AG04450 (cell line): ENCODE results near the gene ITGA11. TPM values are rescaled to one million over a fixed set of nuclear protein-coding genes. Genes with fewer than 3 reads are reported as not detected.

ENCODE experiments used
- CTCF ChIA-PET: fragments of 300-600, 350-600 bp; formaldehyde crosslinking; extraction: SDS; loops from one replicate; lab custom pipeline; 2022; ENCODE audit warnings: antibody characterized with exemption, inconsistent platforms; lab: Charles Lee
- POLR2A ChIA-PET: fragments of 350-600 bp; formaldehyde crosslinking; extraction: SDS; loops from one replicate; lab custom pipeline; 2021; ENCODE audit warnings: antibody characterized with exemption, inconsistent platforms; lab: Yijun Ruan, JAX
- DNase-seq: peaks from one replicate; pipeline ENCODE4 v3.0.0-alpha.2; 2011; ENCODE audit warnings: low read depth, low spot score
- H3K27ac ChIP-seq: one replicate; pipeline ENCODE4 v1.5.1; 2012; ENCODE audit warnings: low read depth, low read length, control low read depth
- H3K27me3 ChIP-seq: one replicate; pipeline ENCODE4 v1.6.0; 2012; ENCODE audit warnings: low read length; ENCODE audit not compliant: control insufficient read depth, insufficient read depth
- H3K4me3 ChIP-seq: 2 replicates; pipeline ENCODE4 v1.5.1; 2011; ENCODE audit warnings: mild to moderate bottlenecking, low read depth, low read length, control low read depth
- H3K9me3 ChIP-seq: 2 replicates; pipeline ENCODE4 v1.5.1; 2012; ENCODE audit warnings: low read length; ENCODE audit not compliant: control insufficient read depth, insufficient read depth
- CTCF ChIP-seq: IDR thresholded peaks from 2 replicates; pipeline ENCODE4 v1.5.1; 2011; ENCODE audit warnings: low read depth, low read length, control low read depth, inconsistent platforms
- polyA plus RNA-seq: library from polyadenylated mRNA; depleted of rRNA; stranded (reverse); fragments of >200 nt; gene quantifications from 2 replicates; pipeline ENCODE4 v1.2.3, GENCODE V29; 2011

The ITGA11 gene
- polyA plus RNA-seq, 1 experiment, result 24.0 TPM

- ChIA-PET POLR2A (no interaction called here), CTCF (no interaction called here)
Observed at GRCh38 chr15:68436680-68437079, 4.7 kb upstream of the ITGA11 start.

GRCh38 chr15:68435966-68436365 is 4.0 kb upstream of the ITGA11 start:
- CTCF ChIA-PET, result interaction anchor here (0.6 kb wide), 1 partner anchor 203 kb away, joined by 3 read pairs; no protein-coding TSS in a partner anchor
- Histone ChIP-seq H3K27me3 (peaks cover 47% of the 10 kb centered on the region), H3K4me3 (no peak overlapping the region), H3K9me3 (no peaks in the 10 kb centered on the region), H3K27ac (no peak overlapping the region)
- POLR2A ChIA-PET, result no interaction called here
- no peak for DNase-seq
- no peak for TF ChIP-seq CTCF

More at GRCh38 chr15:68436680-68437079, 4.7 kb upstream of the ITGA11 start:
- Histone ChIP-seq H3K4me3 (no peak overlapping the region), H3K27ac (no peak overlapping the region), H3K27me3 (peaks cover 47% of the 10 kb centered on the region), H3K9me3 (no peaks in the 10 kb centered on the region)
- no peak for TF ChIP-seq CTCF
- no peak for DNase-seq

- Histone ChIP-seq H3K9me3 (no peaks in the 10 kb centered on the region; the same call in 1 of the 2 replicates), H3K27ac (no peak overlapping the region), H3K27me3 (peaks cover 47% of the 10 kb centered on the region), H3K4me3 (no peak overlapping the region)
- POLR2A ChIA-PET, result no interaction called here
- CTCF ChIA-PET, result interaction anchor here (5.1 kb wide), 1 partner anchor 116 kb away, joined by 21 read pairs; no protein-coding TSS in a partner anchor
- no peak for DNase-seq
- no peak for TF ChIP-seq CTCF
Observed at GRCh38 chr15:68434021-68434420, 2.1 kb upstream of the ITGA11 start.

GRCh38 chr15:68433551-68433950 is 1.6 kb upstream of the ITGA11 start:
- no peak for DNase-seq
- Histone ChIP-seq H3K9me3 (no peaks in the 10 kb centered on the region; the same call in 1 of the 2 replicates), H3K4me3 (no peak overlapping the region), H3K27me3 (peaks cover 45% of the 10 kb centered on the region), H3K27ac (no peak overlapping the region)
- ChIA-PET POLR2A (no interaction called here), CTCF (interaction anchor here (1.0 to 5.1 kb wide), 2 partner anchors 116 to 127 kb away, joined by 5 to 21 read pairs; no protein-coding TSS in a partner anchor)
- no peak for TF ChIP-seq CTCF

- H3K9me3 ChIP-seq, result no peaks in the 10 kb centered on the region; the same call in 1 of the 2 replicates
- peaks cover 37% of the 10 kb centered on the region for H3K27me3 ChIP-seq
- no peak for DNase-seq
- POLR2A ChIA-PET, result interaction anchor here (2.6 kb wide), 1 partner anchor 9 kb away, joined by 10 read pairs; no protein-coding TSS in a partner anchor
- no peak overlapping the region for H3K27ac ChIP-seq
- CTCF ChIA-PET, result interaction anchor here (1.0 to 5.1 kb wide), 2 partner anchors 117 to 126 kb away, joined by 5 to 21 read pairs; no protein-coding TSS in a partner anchor
- peak overlapping the region; percentile 80 for H3K4me3 ChIP-seq
- TF ChIP-seq CTCF, result no peak
Observed at GRCh38 chr15:68432441-68433064, 590 bp upstream of the ITGA11 start.
